ENCODE data around the gene LAPTM5. TPM values are rescaled to one million over a fixed set of nuclear protein-coding genes. Genes with fewer than 3 reads are reported as not detected.

Gene LAPTM5
- total and polyA plus RNA-seq, 8 donors, result 3.7 to 80.5 (median 10.9) TPM

DNA sequence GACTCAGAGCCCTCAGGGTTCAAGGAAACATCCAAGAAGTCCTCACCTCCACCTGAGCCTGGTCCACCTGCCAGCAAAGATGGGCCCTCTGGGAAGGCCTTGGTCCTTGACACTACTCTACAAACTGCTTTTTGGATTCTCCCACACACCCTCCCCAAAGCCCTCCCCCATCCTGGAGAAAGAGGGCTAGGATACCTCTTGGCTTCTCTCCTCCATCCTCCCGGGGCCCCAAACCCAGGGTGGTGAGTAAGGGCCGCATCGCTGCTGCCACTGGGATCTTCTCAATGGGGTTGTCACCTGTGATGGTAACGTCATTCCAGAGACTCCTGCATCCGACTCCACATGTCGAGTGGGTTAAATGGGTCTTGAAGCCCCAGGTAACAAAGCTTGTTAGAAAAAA, 60.7 kb downstream of the LAPTM5 start:
- WGBS, 2 donors, result 91 to 95% methylated on average over 6 of the region's 6 CpGs

DNA sequence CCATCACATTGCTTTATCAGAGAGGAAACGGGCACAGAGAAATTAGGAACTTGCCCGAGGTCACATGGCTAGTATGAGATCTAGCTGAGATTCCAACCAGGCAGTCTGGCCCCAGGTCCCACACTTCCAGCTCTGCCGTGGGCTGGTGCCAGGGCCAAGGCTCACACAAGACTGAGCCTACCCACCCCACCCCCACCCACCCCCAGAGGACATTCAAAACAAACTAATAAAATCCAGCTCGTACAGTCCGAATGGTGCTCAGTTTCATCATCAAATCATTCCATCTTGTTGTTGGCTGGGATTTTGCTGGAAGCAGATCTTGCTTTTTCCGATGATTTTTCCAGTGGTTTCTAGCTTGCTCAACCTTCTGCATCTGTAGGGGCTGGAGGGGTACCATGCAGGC, 62.1 kb downstream of the LAPTM5 start:
- no peak overlapping the region for H3K27ac ChIP-seq
- no peaks in the 10 kb centered on the region for H3K9me3 ChIP-seq
- H3K27me3 ChIP-seq, result no peaks in the 10 kb centered on the region
- H3K4me3 ChIP-seq, result no peak overlapping the region
- 63% methylated on average over 6 of the region's 6 CpGs for WGBS, 2 donors
- intact Hi-C loops (cut with DNase I), result no loop called here
- H3K36me3 ChIP-seq, result no peaks in the 10 kb centered on the region
- TF ChIP-seq, protein P1, sequence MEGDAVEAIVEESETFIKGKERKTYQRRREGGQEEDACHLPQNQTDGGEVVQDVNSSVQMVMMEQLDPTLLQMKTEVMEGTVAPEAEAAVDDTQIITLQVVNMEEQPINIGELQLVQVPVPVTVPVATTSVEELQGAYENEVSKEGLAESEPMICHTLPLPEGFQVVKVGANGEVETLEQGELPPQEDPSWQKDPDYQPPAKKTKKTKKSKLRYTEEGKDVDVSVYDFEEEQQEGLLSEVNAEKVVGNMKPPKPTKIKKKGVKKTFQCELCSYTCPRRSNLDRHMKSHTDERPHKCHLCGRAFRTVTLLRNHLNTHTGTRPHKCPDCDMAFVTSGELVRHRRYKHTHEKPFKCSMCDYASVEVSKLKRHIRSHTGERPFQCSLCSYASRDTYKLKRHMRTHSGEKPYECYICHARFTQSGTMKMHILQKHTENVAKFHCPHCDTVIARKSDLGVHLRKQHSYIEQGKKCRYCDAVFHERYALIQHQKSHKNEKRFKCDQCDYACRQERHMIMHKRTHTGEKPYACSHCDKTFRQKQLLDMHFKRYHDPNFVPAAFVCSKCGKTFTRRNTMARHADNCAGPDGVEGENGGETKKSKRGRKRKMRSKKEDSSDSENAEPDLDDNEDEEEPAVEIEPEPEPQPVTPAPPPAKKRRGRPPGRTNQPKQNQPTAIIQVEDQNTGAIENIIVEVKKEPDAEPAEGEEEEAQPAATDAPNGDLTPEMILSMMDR (IDR thresholded peaks at IDR 0.05), result no peak
- H3K4me1 ChIP-seq, result no peaks in the 10 kb centered on the region
- ATAC-seq (peak in 1 of 4 donors; percentile 21), FAIRE-seq (no peak), DNase-seq (peak in 1 of 6 donors; percentile 34)

More for the DNA sequence above, 60.7 kb downstream of the LAPTM5 start:
- H3K4me3 ChIP-seq, result no peak overlapping the region
- no peaks in the 10 kb centered on the region for H3K27me3 ChIP-seq
- FAIRE-seq (no peak), DNase-seq (peak in 1 of 6 donors; percentile 24), ATAC-seq (no peak)
- TF ChIP-seq, protein P1 (IDR thresholded peaks at IDR 0.05), result no peak
- no peak overlapping the region for H3K27ac ChIP-seq
- H3K9me3 ChIP-seq, result no peaks in the 10 kb centered on the region
- H3K36me3 ChIP-seq, result no peaks in the 10 kb centered on the region
- H3K4me1 ChIP-seq, result no peaks in the 10 kb centered on the region
- intact Hi-C loops (cut with DNase I), result no loop called here

DNA sequence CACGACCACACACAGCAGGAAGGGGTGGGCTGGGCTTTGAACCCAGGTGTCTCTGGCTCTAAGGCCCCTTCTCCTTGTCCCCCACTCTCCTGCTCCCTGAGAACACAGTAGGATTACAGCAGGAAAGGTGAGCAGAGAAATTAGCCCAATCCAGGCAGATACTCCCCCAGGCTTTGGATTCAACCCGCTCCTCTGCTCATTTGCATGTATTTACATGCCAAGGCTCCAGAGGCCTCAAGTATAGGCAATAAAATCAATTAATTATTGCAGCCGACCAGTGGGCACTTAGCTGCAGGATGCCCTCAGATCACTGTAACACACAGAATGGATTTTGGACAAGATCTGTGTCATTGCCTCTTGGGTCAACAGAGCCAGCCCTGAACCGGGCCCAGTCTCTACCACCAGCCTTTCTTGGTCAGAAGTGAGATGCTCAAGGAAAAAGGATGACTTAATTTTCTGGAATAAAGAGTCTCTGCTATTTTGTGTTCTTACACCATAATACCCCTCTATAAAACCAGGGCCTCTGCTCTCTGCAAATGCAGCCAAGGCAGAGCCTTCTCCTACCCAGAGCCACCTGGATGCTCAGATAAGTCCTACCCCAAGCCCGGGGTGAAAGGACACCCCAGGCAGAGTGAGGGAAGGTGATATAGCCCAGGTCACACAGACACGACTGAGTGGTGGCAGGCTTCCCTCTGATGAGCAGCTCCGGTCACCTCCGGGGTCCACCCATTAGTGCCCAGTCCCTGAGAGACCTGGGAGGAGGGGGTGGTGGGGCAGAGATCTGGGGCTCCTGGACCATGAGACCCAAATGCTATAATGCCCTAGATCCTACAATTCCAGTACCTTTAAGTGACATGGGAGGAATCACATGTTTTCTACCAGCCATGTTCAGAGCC, 63.0 kb downstream of the LAPTM5 start:
- Histone ChIP-seq H3K9me3 (no peaks in the 10 kb centered on the region), H3K4me1 (no peaks in the 10 kb centered on the region), H3K36me3 (no peaks in the 10 kb centered on the region), H3K27ac (no peak overlapping the region), H3K27me3 (no peaks in the 10 kb centered on the region), H3K4me3 (no peak overlapping the region)
- FAIRE-seq (no peak), ATAC-seq (no peak), DNase-seq (peak in 1 of 6 donors; percentile 34)
- 70 to 75% methylated on average over 7 to 8 of the region's 8 CpGs for WGBS, 2 donors
- intact Hi-C loops (cut with DNase I), result no loop called here
- TF ChIP-seq, protein P1 (IDR thresholded peaks at IDR 0.05), result no peak

DNA sequence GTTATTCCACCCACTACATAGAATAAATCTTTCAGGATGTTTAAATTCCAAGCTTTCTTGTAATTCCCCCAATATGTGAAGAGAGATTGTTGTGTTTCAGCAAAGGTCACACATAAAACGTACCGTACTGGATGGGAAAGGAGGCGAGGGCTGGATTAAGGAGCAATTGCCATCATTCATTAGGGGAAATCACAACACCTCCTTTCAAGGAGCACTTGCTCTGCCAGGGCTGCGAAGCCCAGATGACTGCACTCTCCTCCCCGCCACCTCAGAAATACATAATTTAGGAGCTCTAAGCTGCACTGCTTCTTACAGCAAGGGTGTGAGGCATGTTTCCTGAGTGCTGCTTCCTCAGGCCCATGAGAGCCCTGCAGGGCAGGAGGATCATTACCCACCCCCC, 63.8 kb downstream of the LAPTM5 start:
- TF ChIP-seq, protein P1 (IDR thresholded peaks at IDR 0.05), result no peak
- intact Hi-C loops (cut with DNase I), result no loop called here
- Histone ChIP-seq H3K27me3 (no peaks in the 10 kb centered on the region), H3K36me3 (no peaks in the 10 kb centered on the region), H3K9me3 (no peaks in the 10 kb centered on the region), H3K4me1 (no peaks in the 10 kb centered on the region), H3K27ac (no peak overlapping the region), H3K4me3 (no peak overlapping the region)
- 67 to 87% methylated on average over 5 of the region's 5 CpGs for WGBS, 2 donors
- FAIRE-seq (no peak), ATAC-seq (no peak), DNase-seq (peak in 1 of 6 donors; percentile 8)

DNA sequence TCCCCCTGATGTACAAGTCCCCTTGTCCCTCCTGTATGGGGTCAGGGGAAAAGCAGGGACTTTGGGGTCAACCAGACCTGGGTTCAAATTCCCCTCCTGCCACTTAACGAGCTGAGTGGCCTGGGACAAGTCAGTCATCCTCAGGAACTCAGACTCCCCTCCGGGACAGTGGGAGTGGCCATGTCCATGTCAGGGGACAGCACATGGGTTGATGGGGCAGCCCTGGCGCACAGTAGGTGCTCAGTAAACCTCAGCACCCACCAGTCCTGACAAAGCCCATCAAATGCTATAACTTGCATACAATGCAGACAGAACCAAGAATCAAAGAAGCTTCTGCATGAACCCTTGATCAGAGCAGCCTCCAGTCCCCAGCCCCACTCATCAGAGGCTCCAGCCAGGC, 64.2 kb downstream of the LAPTM5 start:
- H3K27ac ChIP-seq, result no peak overlapping the region
- H3K36me3 ChIP-seq, result no peaks in the 10 kb centered on the region
- no peak overlapping the region for H3K4me3 ChIP-seq
- WGBS, 2 donors, result 69 to 72% methylated on average over 3 of the region's 3 CpGs
- FAIRE-seq, result no peak
- H3K9me3 ChIP-seq, result no peaks in the 10 kb centered on the region
- H3K4me1 ChIP-seq, result no peaks in the 10 kb centered on the region
- peak in 1 of 6 donors; percentile 20 for DNase-seq
- intact Hi-C loops (cut with DNase I), result no loop called here
- no peak for ATAC-seq
- TF ChIP-seq, protein P1 (IDR thresholded peaks at IDR 0.05), result no peak
- H3K27me3 ChIP-seq, result no peaks in the 10 kb centered on the region
